Measurements from ENCODE around the gene CNBP.

CNBP gene

DNA sequence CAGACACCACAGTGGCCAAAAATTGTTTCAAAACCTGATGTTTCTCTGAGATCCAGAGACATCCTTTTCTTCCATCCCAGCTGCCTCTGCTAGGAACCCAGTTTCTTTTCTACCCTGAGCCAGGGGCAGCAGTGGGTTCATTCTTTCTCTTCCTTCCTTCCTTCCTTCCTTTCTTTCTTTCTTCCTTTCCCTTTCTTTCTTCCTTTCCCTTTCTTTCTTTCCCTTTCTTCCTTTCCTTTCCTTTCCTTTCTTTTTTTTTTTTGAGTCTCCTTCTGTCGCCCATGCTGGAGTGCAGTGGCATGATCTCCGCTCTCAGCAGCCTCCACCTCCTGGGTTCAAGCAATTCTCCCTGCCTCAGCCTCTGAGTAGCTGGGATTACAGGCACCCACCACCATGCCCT is 35.0 kb upstream of the CNBP start:
- Histone ChIP-seq H3K9me3 (ENCODE audit: insufficient read depth, low read depth, low read length) (no peaks in the 10 kb centered on the region), H3K14ac (ENCODE audit: low read length) (no peak overlapping the region), H2AK5ac (ENCODE audit: low read length) (no peak overlapping the region), H3K4me2 (ENCODE audit: low read length) (no peak overlapping the region), H3K27ac (ENCODE audit: low read depth, low read length) (no peak overlapping the region), H4K12ac (ENCODE audit: low read depth, low read length) (no peak overlapping the region), H3K4me3 (ENCODE audit: low read depth, low read length) (no peak overlapping the region), H3K27me3 (ENCODE audit: insufficient read depth, low read length) (no peaks in the 10 kb centered on the region), H4K8ac (ENCODE audit: low read depth, low read length) (no peak overlapping the region), H3K36me3 (ENCODE audit: control insufficient read depth in 1 of 2, insufficient read depth in 2 of 2, low read length in 2 of 2) (no peaks in the 10 kb centered on the region), H3K9ac (ENCODE audit: low read length) (no peak overlapping the region), H3K4me1 (ENCODE audit: control insufficient read depth in 1 of 2, insufficient read depth in 2 of 2, low read length in 2 of 2) (no peaks in the 10 kb centered on the region), H3K79me1 (ENCODE audit: low read length) (no peaks in the 10 kb centered on the region), H3K18ac (ENCODE audit: low read length) (no peak overlapping the region), H2BK5ac (ENCODE audit: low read depth, low read length, poor library complexity) (no peak overlapping the region), H2AFZ (ENCODE audit: insufficient read depth, low read length, poor library complexity) (no peak overlapping the region), H2BK120ac (ENCODE audit: insufficient read depth, low read length, poor library complexity) (no peak overlapping the region), H3K23ac (ENCODE audit: low read length) (no peak overlapping the region), H2BK12ac (ENCODE audit: low read length) (no peak overlapping the region), H4K91ac (ENCODE audit: low read depth, low read length) (no peak overlapping the region), H3K4ac (ENCODE audit: low read depth, low read length) (no peak overlapping the region), H3K79me2 (ENCODE audit: control insufficient read depth, insufficient read depth, low read length, poor library complexity) (no peaks in the 10 kb centered on the region)
- no CpG with 5 or more reads among the region's 2 CpGs for WGBS (ENCODE audit: extremely low coverage, insufficient coverage, insufficient read length)
- no peak for DNase-seq

DNA sequence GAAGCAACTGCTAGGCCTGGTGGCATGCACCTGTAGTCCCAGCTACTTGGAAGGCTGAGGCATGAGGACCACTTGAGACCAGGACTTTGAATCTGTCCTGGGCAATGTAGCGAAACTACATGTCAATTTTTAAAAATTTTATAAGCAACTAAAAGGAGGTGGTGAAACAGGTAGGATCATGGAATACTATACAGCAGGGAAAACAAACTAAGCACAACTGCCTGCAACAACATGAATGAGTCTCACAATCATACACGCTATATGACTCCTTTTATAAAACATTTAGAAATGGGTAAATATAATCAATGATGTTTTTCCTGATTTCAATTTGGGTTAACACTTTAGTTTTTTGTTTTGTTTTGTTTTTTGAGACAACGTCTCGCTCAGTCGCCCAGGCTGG is 29.5 kb upstream of the CNBP start:
- DNase-seq, result no peak
- no peak overlapping the region for H3K4me2 ChIP-seq (ENCODE audit: low read length)
- H3K27me3 ChIP-seq (ENCODE audit: insufficient read depth, low read length), result no peaks in the 10 kb centered on the region
- H4K8ac ChIP-seq (ENCODE audit: low read depth, low read length), result no peak overlapping the region
- no peak overlapping the region for H4K12ac ChIP-seq (ENCODE audit: low read depth, low read length)
- no peak overlapping the region for H3K14ac ChIP-seq (ENCODE audit: low read length)
- H3K36me3 ChIP-seq (ENCODE audit: control insufficient read depth in 1 of 2, insufficient read depth in 2 of 2, low read length in 2 of 2), result no peaks in the 10 kb centered on the region
- no CpG with 5 or more reads among the region's 5 CpGs for WGBS (ENCODE audit: extremely low coverage, insufficient coverage, insufficient read length)
- H2AK5ac ChIP-seq (ENCODE audit: low read length), result no peak overlapping the region
- H3K79me2 ChIP-seq (ENCODE audit: control insufficient read depth, insufficient read depth, low read length, poor library complexity), result no peaks in the 10 kb centered on the region
- no peak overlapping the region for H3K9ac ChIP-seq (ENCODE audit: low read length)
- no peaks in the 10 kb centered on the region for H3K9me3 ChIP-seq (ENCODE audit: insufficient read depth, low read depth, low read length)
- H2BK120ac ChIP-seq (ENCODE audit: insufficient read depth, low read length, poor library complexity), result no peak overlapping the region
- H3K27ac ChIP-seq (ENCODE audit: low read depth, low read length), result no peak overlapping the region
- H2AFZ ChIP-seq (ENCODE audit: insufficient read depth, low read length, poor library complexity), result no peak overlapping the region
- H4K91ac ChIP-seq (ENCODE audit: low read depth, low read length), result no peak overlapping the region
- no peaks in the 10 kb centered on the region for H3K79me1 ChIP-seq (ENCODE audit: low read length)
- H3K4me3 ChIP-seq (ENCODE audit: low read depth, low read length), result no peak overlapping the region
- H2BK5ac ChIP-seq (ENCODE audit: low read depth, low read length, poor library complexity), result no peak overlapping the region
- H3K18ac ChIP-seq (ENCODE audit: low read length), result no peak overlapping the region
- no peak overlapping the region for H3K4ac ChIP-seq (ENCODE audit: low read depth, low read length)
- no peak overlapping the region for H2BK12ac ChIP-seq (ENCODE audit: low read length)
- no peaks in the 10 kb centered on the region for H3K4me1 ChIP-seq (ENCODE audit: control insufficient read depth in 1 of 2, insufficient read depth in 2 of 2, low read length in 2 of 2)
- no peak overlapping the region for H3K23ac ChIP-seq (ENCODE audit: low read length)

DNA sequence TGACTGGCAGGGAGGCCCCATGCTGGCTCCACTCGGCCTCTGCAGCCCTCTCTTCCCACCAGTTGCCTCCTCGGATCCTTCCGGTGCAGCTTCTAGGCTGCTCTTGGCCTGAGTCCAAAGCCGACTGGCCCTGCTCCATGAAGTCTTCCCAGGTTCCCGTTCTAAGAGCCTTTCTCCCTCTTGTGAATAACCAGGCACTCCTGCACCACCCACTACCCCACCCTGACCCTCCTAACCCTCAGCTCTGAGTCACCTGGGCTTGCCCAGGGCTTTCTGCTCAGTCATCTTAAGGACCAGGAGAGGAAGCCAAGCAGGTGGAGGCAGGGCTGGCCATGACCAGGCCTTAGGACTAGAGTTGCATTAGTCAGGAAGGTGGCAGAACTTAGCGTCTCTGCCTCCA is 28.1 kb upstream of the CNBP start:
- WGBS (ENCODE audit: extremely low coverage, insufficient coverage, insufficient read length), result no CpG with 5 or more reads among the region's 6 CpGs

DNA sequence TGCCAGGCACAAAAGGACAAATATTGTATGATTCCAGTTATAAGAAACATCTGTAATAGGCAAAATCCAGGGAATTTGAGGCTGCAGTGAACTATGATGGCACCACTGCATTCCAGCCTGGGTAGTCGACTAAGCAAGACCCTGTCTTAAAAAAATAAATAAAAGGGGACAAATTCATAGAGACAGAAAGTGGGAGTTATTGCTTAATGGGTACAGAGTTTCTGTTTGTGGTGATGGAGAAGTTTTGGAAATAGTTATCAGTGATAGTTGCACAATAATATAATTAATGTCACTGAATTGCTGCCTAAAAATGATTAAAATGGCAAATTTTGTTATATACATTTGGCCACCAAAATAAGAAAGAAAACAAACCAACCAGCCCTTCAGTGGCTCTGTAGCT is 27.6 kb upstream of the CNBP start:
- H4K12ac ChIP-seq (ENCODE audit: low read depth, low read length), result no peak overlapping the region
- no peak overlapping the region for H3K14ac ChIP-seq (ENCODE audit: low read length)
- H3K9me3 ChIP-seq (ENCODE audit: insufficient read depth, low read depth, low read length), result no peaks in the 10 kb centered on the region
- H3K36me3 ChIP-seq (ENCODE audit: control insufficient read depth in 1 of 2, insufficient read depth in 2 of 2, low read length in 2 of 2), result no peaks in the 10 kb centered on the region
- H2BK5ac ChIP-seq (ENCODE audit: low read depth, low read length, poor library complexity), result no peak overlapping the region
- no peak overlapping the region for H3K27ac ChIP-seq (ENCODE audit: low read depth, low read length)
- H2BK120ac ChIP-seq (ENCODE audit: insufficient read depth, low read length, poor library complexity), result no peak overlapping the region
- WGBS (ENCODE audit: extremely low coverage, insufficient coverage, insufficient read length), result no CpG with 5 or more reads among the region's 1 CpG
- no peaks in the 10 kb centered on the region for H3K79me1 ChIP-seq (ENCODE audit: low read length)
- no peak overlapping the region for H3K18ac ChIP-seq (ENCODE audit: low read length)
- H2AK5ac ChIP-seq (ENCODE audit: low read length), result no peak overlapping the region
- H2BK12ac ChIP-seq (ENCODE audit: low read length), result no peak overlapping the region
- no peak overlapping the region for H2AFZ ChIP-seq (ENCODE audit: insufficient read depth, low read length, poor library complexity)
- no peak overlapping the region for H3K4ac ChIP-seq (ENCODE audit: low read depth, low read length)
- H3K27me3 ChIP-seq (ENCODE audit: insufficient read depth, low read length), result no peaks in the 10 kb centered on the region
- no peaks in the 10 kb centered on the region for H3K4me1 ChIP-seq (ENCODE audit: control insufficient read depth in 1 of 2, insufficient read depth in 2 of 2, low read length in 2 of 2)
- H3K9ac ChIP-seq (ENCODE audit: low read length), result no peak overlapping the region
- no peak overlapping the region for H4K8ac ChIP-seq (ENCODE audit: low read depth, low read length)
- H4K91ac ChIP-seq (ENCODE audit: low read depth, low read length), result no peak overlapping the region
- H3K23ac ChIP-seq (ENCODE audit: low read length), result no peak overlapping the region
- no peak overlapping the region for H3K4me2 ChIP-seq (ENCODE audit: low read length)
- no peaks in the 10 kb centered on the region for H3K79me2 ChIP-seq (ENCODE audit: control insufficient read depth, insufficient read depth, low read length, poor library complexity)
- DNase-seq, result no peak
- H3K4me3 ChIP-seq (ENCODE audit: low read depth, low read length), result no peak overlapping the region

More for the DNA sequence above, 28.1 kb upstream of the CNBP start:
- Histone ChIP-seq H2AFZ (ENCODE audit: insufficient read depth, low read length, poor library complexity) (no peak overlapping the region), H4K91ac (ENCODE audit: low read depth, low read length) (no peak overlapping the region), H3K27ac (ENCODE audit: low read depth, low read length) (no peak overlapping the region), H2BK5ac (ENCODE audit: low read depth, low read length, poor library complexity) (no peak overlapping the region), H3K18ac (ENCODE audit: low read length) (no peak overlapping the region), H3K4me3 (ENCODE audit: low read depth, low read length) (no peak overlapping the region), H3K9me3 (ENCODE audit: insufficient read depth, low read depth, low read length) (no peaks in the 10 kb centered on the region), H4K12ac (ENCODE audit: low read depth, low read length) (no peak overlapping the region), H3K79me2 (ENCODE audit: control insufficient read depth, insufficient read depth, low read length, poor library complexity) (no peaks in the 10 kb centered on the region), H3K4me1 (ENCODE audit: control insufficient read depth in 1 of 2, insufficient read depth in 2 of 2, low read length in 2 of 2) (no peaks in the 10 kb centered on the region), H2BK12ac (ENCODE audit: low read length) (no peak overlapping the region), H4K8ac (ENCODE audit: low read depth, low read length) (no peak overlapping the region), H3K23ac (ENCODE audit: low read length) (no peak overlapping the region), H3K9ac (ENCODE audit: low read length) (no peak overlapping the region), H2AK5ac (ENCODE audit: low read length) (no peak overlapping the region), H3K36me3 (ENCODE audit: control insufficient read depth in 1 of 2, insufficient read depth in 2 of 2, low read length in 2 of 2) (no peaks in the 10 kb centered on the region), H2BK120ac (ENCODE audit: insufficient read depth, low read length, poor library complexity) (no peak overlapping the region), H3K27me3 (ENCODE audit: insufficient read depth, low read length) (no peaks in the 10 kb centered on the region), H3K79me1 (ENCODE audit: low read length) (no peaks in the 10 kb centered on the region), H3K4me2 (ENCODE audit: low read length) (no peak overlapping the region), H3K14ac (ENCODE audit: low read length) (no peak overlapping the region), H3K4ac (ENCODE audit: low read depth, low read length) (no peak overlapping the region)
- peak; percentile 15 to 47 for DNase-seq

All from trophoblast cell (in vitro differentiated cells and primary cell).